Activated T-cell treated with anti-CD3 and anti-CD28 coated beads, Interleukin-2, amount 50 U/mL, for 1 hour (primary cell): Measurements from ENCODE around the gene CDC42EP5.
"Not testable (repeated sequence)": the region's sequence is repeated elsewhere in the genome, so short reads cannot be mapped to it uniquely, and the experiment has no call there.

Source experiments
- DNase-seq: peaks from one replicate; pipeline ENCODE4 v3.0.0-alpha.2; 2020

Gene CDC42EP5

DNA sequence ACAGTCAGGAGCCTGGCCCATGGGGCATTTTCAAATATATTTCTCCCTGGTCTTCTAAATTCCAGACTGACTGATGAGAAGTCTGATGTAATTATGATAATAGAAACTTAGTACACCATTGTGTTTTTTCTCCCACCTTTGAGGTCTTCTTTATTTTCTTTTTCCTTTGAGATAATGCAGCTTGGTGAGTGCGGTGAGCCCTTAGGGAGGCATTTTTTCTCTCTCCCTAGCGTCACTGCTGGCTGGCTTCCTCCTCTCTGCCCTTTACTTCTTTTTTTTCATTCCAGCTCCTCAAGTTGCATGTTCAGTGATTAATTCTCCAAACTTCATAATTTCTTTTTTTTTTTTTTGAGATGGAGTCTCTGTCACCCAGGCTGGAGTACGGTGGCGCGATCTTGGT lies 12.8 kb upstream of the CDC42EP5 start:
- no peak for DNase-seq

- no peak for DNase-seq
Observed at GRCh38 chr19:54484451-54484850, 11.4 kb upstream of the CDC42EP5 start.

DNA sequence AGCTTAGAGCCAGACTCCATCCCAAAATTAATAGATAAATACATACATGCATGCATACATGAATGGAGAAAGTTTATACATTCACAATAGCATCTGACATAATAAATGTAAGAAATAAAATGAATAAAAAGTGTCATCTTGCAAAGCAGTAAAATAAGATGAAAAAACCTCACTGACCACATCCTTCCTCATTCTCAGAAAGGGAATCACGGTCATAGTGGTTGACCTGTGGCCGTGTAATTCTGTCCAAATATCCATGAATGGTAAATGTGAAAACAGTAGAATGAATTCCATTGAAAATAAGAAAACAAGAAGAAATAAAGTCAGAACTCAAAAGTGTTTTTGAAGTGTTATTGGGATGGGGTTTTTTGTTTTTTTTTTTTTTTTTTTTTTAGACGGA lies 9.8 kb upstream of the CDC42EP5 start:
- no peak for DNase-seq

GRCh38 chr19:54481326-54481930 lies 8.3 kb upstream of the CDC42EP5 start:
- peak; percentile 40 for DNase-seq

GRCh38 chr19:54480051-54480450 lies 7.0 kb upstream of the CDC42EP5 start:
- DNase-seq: no peak

DNA sequence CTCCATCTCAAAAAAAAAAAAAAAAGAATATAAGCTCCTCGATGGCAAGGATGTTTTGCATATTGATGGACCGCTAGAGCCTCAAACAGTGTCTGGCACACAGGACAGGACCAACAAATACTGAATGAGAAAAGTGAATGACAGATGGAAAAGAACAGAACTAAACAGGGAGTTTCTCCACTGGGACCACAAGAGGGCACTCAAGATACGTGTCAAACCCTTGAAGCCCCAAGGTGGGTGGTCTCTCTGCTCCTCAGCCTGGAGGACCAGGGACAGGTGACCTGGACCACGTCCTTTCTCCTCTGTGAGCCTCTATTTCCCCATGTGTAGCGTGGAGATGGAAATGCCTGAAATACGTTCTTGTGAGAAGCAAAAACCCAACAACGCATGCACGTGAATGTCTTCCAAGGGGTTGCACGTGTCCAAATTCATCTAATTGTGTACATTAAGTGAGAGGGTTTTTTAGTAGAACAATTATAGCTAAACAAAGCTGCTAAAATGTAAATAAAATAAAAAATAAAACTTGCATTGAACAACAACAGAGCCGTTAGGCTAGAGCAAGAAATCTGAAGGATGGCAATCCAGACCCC lies 5.7 kb upstream of the CDC42EP5 start:
- no peak for DNase-seq

GRCh38 chr19:54477650-54478049 lies 4.6 kb upstream of the CDC42EP5 start:
- no peak for DNase-seq

DNA sequence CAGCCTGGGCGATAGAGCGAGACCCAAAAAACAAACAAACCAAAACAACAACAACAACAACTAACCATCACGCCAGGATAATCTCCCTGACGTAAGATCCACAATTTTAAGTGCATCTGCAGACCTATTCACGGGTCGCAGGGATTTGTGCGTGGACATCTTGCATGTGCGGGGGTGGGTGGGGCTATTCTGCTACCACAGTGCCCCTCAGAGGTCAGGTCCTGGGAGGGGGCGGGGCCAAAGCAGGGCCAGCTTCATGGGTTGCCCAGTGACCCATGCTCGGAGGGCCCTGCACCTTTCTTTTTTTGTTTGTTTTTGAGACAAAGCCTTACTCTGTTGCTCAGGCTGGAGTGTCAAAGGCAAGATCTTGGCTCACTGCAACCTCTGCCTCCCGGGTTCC lies 2.6 kb upstream of the CDC42EP5 start:
- no peak for DNase-seq

GRCh38 chr19:54473892-54474372 lies 836 bp upstream of the CDC42EP5 start:
- no peak for DNase-seq

- DNase-seq: no peak
Observed at GRCh38 chr19:54470991-54471782, 1.9 kb downstream of the CDC42EP5 start.

DNA sequence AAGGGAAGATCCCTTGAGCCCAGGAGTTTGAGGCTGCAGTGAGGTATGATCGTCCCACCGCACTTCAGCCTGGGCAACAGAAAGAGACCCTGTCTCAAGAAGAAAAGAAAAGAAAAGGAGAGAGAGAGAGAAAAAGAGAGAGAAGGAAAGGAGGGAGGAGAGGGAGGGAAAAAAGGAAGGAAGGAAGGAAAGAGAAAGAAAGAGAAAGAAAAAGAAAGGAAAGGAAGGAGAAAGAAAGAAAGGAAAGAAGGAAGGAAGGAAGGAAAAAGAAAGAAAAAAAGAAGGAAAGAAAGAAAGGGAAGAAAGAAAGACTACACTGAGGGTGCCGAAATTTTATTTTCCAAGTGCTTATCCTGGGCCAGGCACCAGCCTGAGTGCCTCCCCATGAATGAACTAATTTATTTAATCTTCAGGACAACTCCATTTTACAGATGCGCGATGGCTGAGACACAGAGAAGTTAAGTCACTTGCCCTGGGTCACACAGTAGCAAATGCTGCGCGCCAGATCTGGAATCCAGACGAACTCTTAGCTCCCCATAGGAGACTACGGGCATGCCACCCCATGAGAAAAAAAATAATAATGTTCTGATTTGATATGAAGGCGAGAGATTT lies 2.7 kb downstream of the CDC42EP5 start:
- DNase-seq: no peak

GRCh38 chr19:54469496-54469934 lies 3.6 kb downstream of the CDC42EP5 start:
- DNase-seq: no peak

- not testable (repeated sequence) for DNase-seq
Observed at GRCh38 chr19:54466110-54466480, 7.0 kb downstream of the CDC42EP5 start.

GRCh38 chr19:54465426-54466109 lies 7.5 kb downstream of the CDC42EP5 start:
- DNase-seq: no peak

DNA sequence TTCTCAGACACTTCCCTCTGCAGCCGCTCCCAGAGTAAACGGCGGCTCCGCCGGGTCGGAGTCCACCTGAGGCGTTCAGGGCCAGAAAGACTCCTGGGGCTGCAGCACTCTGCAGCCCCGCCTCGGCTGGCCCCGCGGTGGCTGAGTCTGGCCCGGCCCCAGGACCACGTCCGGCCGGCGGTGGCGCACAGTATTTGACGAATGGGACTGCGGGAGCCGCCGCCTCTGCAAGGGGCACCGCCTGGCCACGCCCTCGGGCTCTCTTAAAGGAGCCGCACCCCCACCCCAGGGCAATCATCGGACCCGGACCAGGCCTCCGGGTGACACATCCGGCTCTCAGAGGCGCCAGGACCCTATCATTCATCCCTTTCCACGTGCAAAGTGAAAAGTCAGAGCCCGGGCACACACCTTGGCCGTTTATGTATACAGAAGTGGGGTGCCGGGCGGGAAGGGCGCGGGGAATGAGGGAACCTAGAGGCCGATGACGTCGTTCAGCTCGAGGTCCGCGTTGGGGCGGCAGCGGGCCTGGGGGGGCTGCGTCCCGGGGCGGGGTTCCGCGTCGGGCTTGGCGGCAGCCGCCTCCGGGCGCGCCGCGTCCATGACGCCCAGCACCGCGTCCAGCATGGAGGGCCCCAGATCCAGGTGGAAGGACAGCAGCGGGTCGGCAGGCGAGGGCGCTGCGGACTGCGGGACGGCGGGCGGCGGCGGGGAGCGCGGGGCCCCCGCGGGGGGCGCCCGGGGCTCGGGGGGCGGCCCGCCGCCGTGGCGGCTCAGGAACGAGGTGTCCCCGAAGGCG lies 8.3 kb downstream of the CDC42EP5 start:
- DNase-seq: peak; percentile 69

DNA sequence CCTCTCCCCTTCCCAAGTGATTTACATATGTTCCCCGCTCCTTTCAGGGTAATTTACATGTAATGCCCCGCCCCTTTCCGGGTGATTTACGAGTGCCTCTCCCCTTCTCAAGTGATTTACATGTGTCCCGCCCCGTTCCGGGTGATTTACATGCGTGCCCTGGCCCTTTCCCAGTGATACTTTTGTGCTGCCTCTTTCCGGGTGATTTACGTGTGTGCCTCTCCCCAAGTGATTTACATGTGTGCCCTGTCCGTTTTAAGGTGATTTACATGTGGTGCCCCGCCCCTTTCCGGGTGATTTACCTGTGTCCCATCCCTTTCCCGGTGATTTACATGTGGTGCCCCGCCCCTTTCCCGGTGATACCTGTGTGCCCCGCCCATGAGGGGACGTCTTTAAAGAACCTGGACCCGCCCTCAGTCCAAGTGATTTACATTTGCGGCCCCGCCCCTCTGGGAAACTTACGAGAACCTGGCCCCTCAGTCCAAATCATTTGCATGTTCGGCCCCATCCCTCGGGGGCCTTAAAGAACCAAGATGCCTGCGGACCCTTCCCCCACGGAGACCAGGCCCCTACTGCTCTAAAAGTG lies 9.0 kb downstream of the CDC42EP5 start:
- DNase-seq: peak; percentile 79

GRCh38 chr19:54463531-54464043 lies 9.5 kb downstream of the CDC42EP5 start, which contains the start of gene LENG9:
TSS of gene LENG9 (minus strand) at chr19:54463778. CDS start at chr19:54463526, 252 bp downstream.
- DNase-seq: peak; percentile 89

DNA sequence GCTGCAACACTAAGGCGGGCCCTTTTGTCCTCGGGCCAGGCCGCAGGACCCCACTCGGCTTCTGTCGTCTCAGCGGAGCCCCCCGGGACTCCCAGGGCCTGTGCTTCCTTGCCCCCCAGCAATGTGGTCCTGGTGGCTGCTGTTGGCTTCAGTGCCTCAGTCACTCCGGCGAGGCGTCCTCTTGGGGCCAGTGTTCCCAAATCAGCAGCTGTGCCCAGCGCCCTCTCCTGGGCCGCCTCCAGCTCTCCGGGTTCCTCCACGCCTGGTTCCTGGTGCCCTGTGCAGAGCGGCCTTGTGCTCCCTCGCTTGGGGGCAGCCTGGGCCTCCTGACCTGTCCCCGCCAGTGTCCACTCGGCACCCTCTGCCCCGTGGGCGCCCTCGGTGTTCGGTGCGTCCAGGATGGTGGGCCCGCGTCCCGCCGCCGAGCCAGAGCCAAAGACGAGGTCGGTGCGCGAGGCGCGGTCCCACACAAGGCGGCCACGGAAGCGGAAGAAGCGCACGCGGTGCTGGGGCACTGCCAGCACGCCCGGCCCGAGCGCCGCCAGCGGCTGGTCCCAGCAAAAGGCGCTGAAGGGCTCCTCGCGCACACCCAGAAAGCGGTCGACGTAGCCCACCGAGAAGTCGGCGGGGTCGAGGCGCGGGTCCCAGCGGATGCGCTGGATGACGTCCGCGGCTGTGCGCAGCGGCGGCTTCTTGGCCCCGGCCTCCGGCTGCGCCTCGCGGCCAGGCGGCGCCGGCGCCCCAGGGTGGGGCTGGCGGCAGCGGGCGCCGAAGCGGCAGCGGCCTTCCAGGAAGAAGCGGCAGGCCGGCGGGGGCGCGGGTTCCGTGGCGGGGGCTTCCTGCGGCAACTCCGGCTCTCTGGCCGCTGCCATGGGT lies 10.2 kb downstream of the CDC42EP5 start:
- peak; percentile 74 for DNase-seq

GRCh38 chr19:54462047-54462654 lies 10.9 kb downstream of the CDC42EP5 start:
- no peak for DNase-seq

GRCh38 chr19:54461613-54462012 lies 11.5 kb downstream of the CDC42EP5 start:
- DNase-seq: no peak
